CD4-positive, alpha-beta T cell (primary cell): Measurements from ENCODE around the gene PIN1. TPM values are rescaled to one million over a fixed set of nuclear protein-coding genes. Genes with fewer than 3 reads are reported as not detected.
"Not testable (repeated sequence)": the region's sequence is repeated elsewhere in the genome, so short reads cannot be mapped to it uniquely, and the experiment has no call there.

ENCODE experiments used
- ATAC-seq: fragments of 200-7000 bp; cut with Tn5 transposase; one replicate; pipeline ENCODE4 v1.10.0; 2022; ENCODE audit warnings: mild to moderate bottlenecking; ENCODE audit not compliant: poor library complexity
- CTCF ChIA-PET: fragments of 350-600 bp; sonication (Branson Sonifier 250); formaldehyde crosslinking; loops from one replicate; lab custom pipeline; 2021; ENCODE audit warnings: antibody characterized with exemption, inconsistent platforms; lab: Charles Lee
- POLR2A ChIA-PET: fragments of 350-600 bp; sonication (Branson Sonifier 250); formaldehyde crosslinking; loops from one replicate; lab custom pipeline; 2021; ENCODE audit warnings: antibody characterized with exemption, inconsistent platforms; lab: Charles Lee
- DNase-seq, 14 experiments: peaks; one replicate each; pipeline ENCODE4 v3.0.0-alpha.2; 2013 to 2020; ENCODE audit warnings: mixed read lengths in 2 of 14
- H3K27ac ChIP-seq, 2 donors: one replicate each; pipeline versions ENCODE4 v1.5.1 to v1.7.0; 2013; ENCODE audit warnings: low read length in 2 of 2, low read depth in 1 of 2, mild to moderate bottlenecking in 1 of 2
- H3K27me3 ChIP-seq, 2 experiments: 1 replicate in 1 of 2; 2 replicates in 1 of 2; pipeline versions ENCODE4 v1.6.1 to v1.7.0; 2013; ENCODE audit warnings: low read length in 2 of 2, control low read depth in 1 of 2, mild to moderate bottlenecking in 1 of 2, moderate library complexity in 1 of 2; ENCODE audit not compliant: insufficient read depth in 2 of 2, control insufficient read depth in 1 of 2
- H3K36me3 ChIP-seq: one replicate; pipeline ENCODE4 v1.6.1; 2013; ENCODE audit warnings: low read length, control low read depth; ENCODE audit not compliant: insufficient read depth
- H3K4me1 ChIP-seq: one replicate; pipeline ENCODE4 v1.6.1; 2013; ENCODE audit warnings: low read length, control low read depth; ENCODE audit not compliant: insufficient read depth
- H3K4me3 ChIP-seq: one replicate; pipeline ENCODE4 v1.5.1; 2013; ENCODE audit warnings: mild to moderate bottlenecking, low read length, moderate library complexity
- H3K9me3 ChIP-seq, 2 experiments: 1 replicate in 1 of 2; 2 replicates in 1 of 2; pipeline versions ENCODE4 v1.6.1 to v1.7.0; 2013; ENCODE audit warnings: low read length in 2 of 2, mild to moderate bottlenecking in 2 of 2, control low read depth in 1 of 2, moderate library complexity in 1 of 2; ENCODE audit not compliant: control insufficient read depth in 1 of 2, insufficient read depth in 1 of 2
- H3K27ac Mint-ChIP-seq: one replicate; pipeline ENCODE4 v1.8.0; 2020; ENCODE audit warnings: mixed read lengths
- H3K27me3 Mint-ChIP-seq: one replicate; pipeline ENCODE4 v1.8.0; 2021; ENCODE audit warnings: mixed read lengths
- H3K36me3 Mint-ChIP-seq: one replicate; pipeline ENCODE4 v1.8.0; 2021; ENCODE audit warnings: low read depth, mixed read lengths
- H3K4me1 Mint-ChIP-seq: one replicate; pipeline ENCODE4 v1.8.0; 2021; ENCODE audit warnings: low read depth, mixed read lengths
- H3K4me3 Mint-ChIP-seq: one replicate; pipeline ENCODE4 v1.8.0; 2020; ENCODE audit warnings: mild to moderate bottlenecking, mixed read lengths
- H3K9me3 Mint-ChIP-seq: one replicate; pipeline ENCODE4 v1.8.0; 2020; ENCODE audit warnings: mixed read lengths
- CTCF ChIP-seq: fragments of 200-600 bp; IDR thresholded peaks from one replicate; pipeline ENCODE4 v1.8.0; 2022; ENCODE audit warnings: antibody characterized with exemption, mild to moderate bottlenecking
- intact Hi-C, 2 experiments: fragments of 100-400 bp; cut with DNase I in 1 of 2; cut with micrococcal nuclease in 1 of 2; formaldehyde crosslinking; loops; one replicate each; pipeline versions ENCODE4 v1.15.1 to v1.9.0; 2023 to 2025; cut with DNase I, micrococcal nuclease
- total RNA-seq, 174 experiments: library from RNA in 2 of 174; stranded (reverse) in 2 of 174; gene quantifications; one replicate each; pipeline ENCODE4 v1.2.3 and lab custom pipeline; 2021 to 2026

The PIN1 gene
- total RNA-seq, 2 experiments from 2014 or later, result 33.2 to 35.3 TPM

GRCh38 chr19:9791073-9791367 lies 44.1 kb upstream of the PIN1 start:
- peak overlapping the region; percentile 11 for H3K4me3 Mint-ChIP-seq
- intact Hi-C loops, result loop anchor here (10.0 kb wide), 3 partner anchors 356 to 956 kb away; partner anchors contain the start of genes ZNF266 (in 2 of the 2), MBD3L1 (in 1 of the 2), ZNF558 (in 1 of the 2) and ZNF559 (in 1 of the 2)

GRCh38 chr19:9791552-9792205 lies 43.4 kb upstream of the PIN1 start:
- peak overlapping the region; percentile 91 to 97 for H3K27ac ChIP-seq
- TF ChIP-seq CTCF, result no peak
- H3K27me3 ChIP-seq, result no peaks in the 10 kb centered on the region
- ChIA-PET CTCF (interaction anchor here (0.6 kb wide), 1 partner anchor 205 kb away, joined by 4 read pairs; no protein-coding TSS in a partner anchor), POLR2A (no interaction called here)
- H3K4me3 ChIP-seq, result peak overlapping the region; percentile 85
- no peaks in the 10 kb centered on the region for H3K36me3 Mint-ChIP-seq
- H3K27ac Mint-ChIP-seq, result peak overlapping the region; percentile 89
- H3K27me3 Mint-ChIP-seq, result no peaks in the 10 kb centered on the region
- no peaks in the 10 kb centered on the region for H3K9me3 Mint-ChIP-seq
- H3K36me3 ChIP-seq, result no peaks in the 10 kb centered on the region
- H3K4me1 Mint-ChIP-seq, result peaks cover 27% of the 10 kb centered on the region
- H3K9me3 ChIP-seq, result peaks cover 0 to 13% of the 10 kb centered on the region in 2 experiments
- intact Hi-C loops, result loop anchor here (1.0 to 10.0 kb wide), 5 partner anchors 28 to 957 kb away; partner anchors contain the start of genes FBXL12 (in 2 of the 2), ZNF266 (in 2 of the 2), MBD3L1 (in 1 of the 2) and ZNF558 (in 1 of the 2)
- H3K4me1 ChIP-seq, result peaks cover 23% of the 10 kb centered on the region
- ATAC-seq (peak; percentile 54), DNase-seq (peak; percentile 91 to 98 (median 95))
- H3K4me3 Mint-ChIP-seq, result peak overlapping the region; percentile 86

More at GRCh38 chr19:9791073-9791367, 44.1 kb upstream of the PIN1 start:
- H3K9me3 ChIP-seq, result peaks cover 0 to 13% of the 10 kb centered on the region in 2 experiments
- ATAC-seq, H3K27me3 Mint-ChIP-seq, DNase-seq, H3K27me3 ChIP-seq, H3K9me3 Mint-ChIP-seq, H3K36me3 Mint-ChIP-seq, H3K36me3 ChIP-seq, POLR2A ChIA-PET: not testable (repeated sequence)
- H3K4me1 ChIP-seq, result peaks cover 26% of the 10 kb centered on the region
- peak overlapping the region; percentile 57 for H3K4me3 ChIP-seq
- CTCF ChIA-PET, result interaction anchor here (0.6 kb wide), 2 partner anchors 105 to 205 kb away, joined by 3 to 4 read pairs; no protein-coding TSS in a partner anchor
- peaks cover 25% of the 10 kb centered on the region for H3K4me1 Mint-ChIP-seq
- H3K27ac Mint-ChIP-seq, result peak overlapping the region; percentile 89
- H3K27ac ChIP-seq, result peak overlapping the region; percentile 2 to 76

- Mint-ChIP-seq H3K27me3 (no peaks in the 10 kb centered on the region), H3K4me1 (peaks cover 26% of the 10 kb centered on the region), H3K9me3 (no peaks in the 10 kb centered on the region), H3K4me3 (peak overlapping the region; percentile 86), H3K36me3 (no peaks in the 10 kb centered on the region), H3K27ac (peak overlapping the region; percentile 89)
- intact Hi-C loops, result loop anchor here (1.0 to 10.0 kb wide), 5 partner anchors 27 to 958 kb away; partner anchors contain the start of genes FBXL12 (in 2 of the 2), ZNF266 (in 2 of the 2), MBD3L1 (in 1 of the 2) and ZNF558 (in 1 of the 2)
- H3K9me3 ChIP-seq, result peaks cover 0 to 13% of the 10 kb centered on the region in 2 experiments
- H3K4me3 ChIP-seq, result peak overlapping the region; percentile 85
- ChIA-PET CTCF (interaction anchor here (1.7 kb wide), 1 partner anchor 167 kb away, joined by 5 read pairs; no protein-coding TSS in a partner anchor), POLR2A (interaction anchor here (1.0 to 1.8 kb wide), 3 partner anchors 23 to 206 kb away, joined by 3 to 11 read pairs (median 4); partner anchors contain the start of gene ZNF846)
- peaks cover 22% of the 10 kb centered on the region for H3K4me1 ChIP-seq
- H3K27ac ChIP-seq, result peak overlapping the region; percentile 91 to 97
- TF ChIP-seq CTCF, result no peak
- no peaks in the 10 kb centered on the region for H3K27me3 ChIP-seq
- no peaks in the 10 kb centered on the region for H3K36me3 ChIP-seq
- DNase-seq (peak; percentile 86 to 99 (median 94)), ATAC-seq (peak; percentile 49)
Observed at GRCh38 chr19:9792206-9793070, 42.7 kb upstream of the PIN1 start.
